Activated T-helper 2 cell treated with anti-CD3 and anti-CD28 coated beads, Interferon-gamma antibody, Interleukin-2, Interleukin-4, amounts not matched to agents 10 μg/mL and 5 μg/mL and 100 μg/mL, durations not matched to agents 14 hours and 24 hours and 36 hours (primary cell): ENCODE measurements around the gene SIN3A. TPM values are rescaled to one million over a fixed set of nuclear protein-coding genes. Genes with fewer than 3 reads are reported as not detected.
"Not testable (repeated sequence)": the region's sequence is repeated elsewhere in the genome, so short reads cannot be mapped to it uniquely, and the experiment has no call there.

Experiments
- DNase-seq: peaks from one replicate; pipeline ENCODE4 v3.0.0; 2021; ENCODE audit warnings: low spot score
- H3K27ac Mint-ChIP-seq: one replicate; pipeline ENCODE4 v1.8.0; 2021; ENCODE audit warnings: mixed read lengths
- H3K27me3 Mint-ChIP-seq: one replicate; pipeline ENCODE4 v1.8.0; 2021; ENCODE audit warnings: low read depth, mixed read lengths
- H3K36me3 Mint-ChIP-seq: one replicate; pipeline ENCODE4 v1.8.0; 2021; ENCODE audit warnings: low read depth, mixed read lengths
- H3K4me1 Mint-ChIP-seq: one replicate; pipeline ENCODE4 v1.8.0; 2021; ENCODE audit warnings: low read depth, mixed read lengths
- H3K4me3 Mint-ChIP-seq: one replicate; pipeline ENCODE4 v1.8.0; 2021; ENCODE audit warnings: low read depth, mild to moderate bottlenecking, moderate library complexity, mixed read lengths
- H3K9me3 Mint-ChIP-seq: one replicate; pipeline ENCODE4 v1.8.0; 2021; ENCODE audit warnings: mixed read lengths
- intact Hi-C: fragments of 100-400 bp; cut with micrococcal nuclease; formaldehyde crosslinking; loops from one replicate; pipeline ENCODE4 v1.15.1; 2023
- total RNA-seq: library from RNA; stranded (reverse); gene quantifications from 2 replicates; pipeline ENCODE4 v1.2.3, GENCODE V29; 2022

Gene SIN3A
- total RNA-seq: 88.4 and 94.6 TPM in 2 replicates

DNA sequence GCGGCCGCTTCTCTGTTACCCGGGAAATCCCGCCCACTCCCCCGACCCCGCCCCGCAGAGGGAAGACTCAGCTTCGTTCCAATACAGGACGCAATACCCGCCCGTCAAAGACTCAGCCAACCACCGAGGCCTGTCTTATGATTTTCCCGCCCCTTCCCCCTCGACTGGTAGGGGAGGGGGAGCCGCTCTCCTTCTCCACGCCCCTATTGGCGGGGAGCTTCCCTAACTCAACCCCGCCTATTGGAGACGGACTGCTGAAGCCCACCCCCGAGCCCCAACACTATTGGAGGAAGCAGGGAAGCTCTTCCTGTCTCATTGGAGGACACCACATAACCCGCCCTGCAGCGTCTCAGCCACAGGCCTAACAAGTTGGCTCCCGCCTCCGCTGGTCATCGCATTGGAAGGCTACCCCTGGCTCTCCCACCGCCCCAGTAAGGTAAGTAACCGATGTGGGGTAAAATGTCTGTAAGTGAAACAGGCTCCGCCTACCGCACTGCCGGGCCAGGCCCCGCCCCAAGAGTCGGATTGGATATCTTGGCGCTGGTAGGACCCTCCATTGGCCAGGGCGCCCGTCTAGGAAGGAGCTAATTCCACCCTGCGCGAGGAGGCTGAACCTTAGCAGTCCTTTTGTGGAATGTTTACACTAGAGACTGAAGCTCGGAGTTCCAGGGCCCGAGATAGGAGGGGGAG is at the start of gene SIN3A:
Gene SIN3A (minus strand): TSS at position 17 of the 690 bp plus-strand sequence. CDS start 21,315 bp downstream, outside the sequence.
- H3K4me3 Mint-ChIP-seq: peak within 1 kb of the TSS; percentile 97
- intact Hi-C loops: loop anchor here (1.0 to 10.0 kb wide), 10 partner anchors 35 to 987 kb away; partner anchors contain the start of genes ARID3B, IMP3, PPCDC and PTPN9
- H3K27ac Mint-ChIP-seq: peak within 1 kb of the TSS; percentile 100
- H3K4me1 Mint-ChIP-seq: peaks cover 36% of the 10 kb centered on the region
- H3K36me3 Mint-ChIP-seq: peaks cover 11% of the 10 kb centered on the region
- no peaks in the 10 kb centered on the region for H3K9me3 Mint-ChIP-seq
- peak; percentile 98 for DNase-seq
- no peaks in the 10 kb centered on the region for H3K27me3 Mint-ChIP-seq

DNA sequence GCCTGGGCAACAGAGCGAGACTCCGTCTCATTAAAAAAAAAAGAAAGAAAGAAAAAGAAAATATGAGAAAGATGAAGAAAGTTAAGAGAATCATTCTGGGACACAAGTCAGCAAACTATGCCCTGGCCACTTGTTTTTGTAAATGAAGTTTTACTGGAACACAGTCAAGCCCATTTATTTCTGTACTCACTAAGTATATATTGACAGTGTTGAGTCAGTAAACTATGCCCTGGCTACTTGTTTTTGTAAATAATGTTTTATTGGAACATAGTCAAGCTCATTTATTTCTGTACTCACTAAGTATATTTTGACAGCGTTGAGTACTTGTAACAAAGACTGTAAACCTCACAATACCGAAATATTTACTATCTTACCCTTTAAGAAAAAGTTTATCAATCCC is 42.2 kb upstream of the SIN3A start:
- peaks cover 26% of the 10 kb centered on the region for H3K36me3 Mint-ChIP-seq
- no peak for DNase-seq
- H3K4me3 Mint-ChIP-seq: no peak overlapping the region
- no peak overlapping the region for H3K27ac Mint-ChIP-seq
- no peaks in the 10 kb centered on the region for H3K9me3 Mint-ChIP-seq
- intact Hi-C loops: no loop called here
- no peaks in the 10 kb centered on the region for H3K4me1 Mint-ChIP-seq
- H3K27me3 Mint-ChIP-seq: no peaks in the 10 kb centered on the region

GRCh38 chr15:75483961-75484360 is 32.5 kb upstream of the SIN3A start:
- H3K27me3 Mint-ChIP-seq: no peaks in the 10 kb centered on the region
- H3K4me3 Mint-ChIP-seq: no peak overlapping the region
- peaks cover 4% of the 10 kb centered on the region for H3K4me1 Mint-ChIP-seq
- no peak for DNase-seq
- no peak overlapping the region for H3K27ac Mint-ChIP-seq
- H3K9me3 Mint-ChIP-seq: no peaks in the 10 kb centered on the region
- peaks cover 37% of the 10 kb centered on the region for H3K36me3 Mint-ChIP-seq
- intact Hi-C loops: no loop called here

- intact Hi-C loops, H3K27me3 Mint-ChIP-seq, H3K27ac Mint-ChIP-seq: not testable (repeated sequence)
These were observed 32.1 kb upstream of the SIN3A start for GRCh38 chr15:75483556-75483955.

DNA sequence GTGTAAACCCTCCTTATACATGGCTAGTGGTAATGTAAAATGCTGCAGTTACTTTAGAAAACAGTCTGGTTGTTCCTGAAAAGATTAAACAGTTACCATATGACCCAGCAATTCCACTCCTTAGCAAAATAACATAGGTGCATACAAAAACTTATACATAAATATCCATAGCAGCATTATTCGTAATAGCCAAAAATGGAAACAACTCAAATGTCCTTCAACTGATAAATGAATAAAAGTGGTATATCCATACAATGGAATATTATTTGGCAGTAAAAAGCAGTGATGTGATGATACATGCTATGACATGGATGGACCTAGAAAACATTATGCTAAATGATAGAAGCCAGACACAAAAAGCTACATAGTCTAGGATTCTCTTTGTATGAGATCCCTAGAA is 31.6 kb upstream of the SIN3A start:
- intact Hi-C loops: no loop called here
- DNase-seq: no peak
- H3K4me1 Mint-ChIP-seq: peaks cover 4% of the 10 kb centered on the region
- H3K36me3 Mint-ChIP-seq: peaks cover 38% of the 10 kb centered on the region
- no peak overlapping the region for H3K4me3 Mint-ChIP-seq
- no peaks in the 10 kb centered on the region for H3K27me3 Mint-ChIP-seq
- H3K27ac Mint-ChIP-seq: no peak overlapping the region
- no peaks in the 10 kb centered on the region for H3K9me3 Mint-ChIP-seq

More at GRCh38 chr15:75483556-75483955, 32.1 kb upstream of the SIN3A start:
- H3K36me3 Mint-ChIP-seq: peaks cover 38% of the 10 kb centered on the region
- H3K4me1 Mint-ChIP-seq, H3K9me3 Mint-ChIP-seq, DNase-seq, H3K4me3 Mint-ChIP-seq: not testable (repeated sequence)

GRCh38 chr15:75480463-75480862 is 29.0 kb upstream of the SIN3A start:
- peaks cover 40% of the 10 kb centered on the region for H3K36me3 Mint-ChIP-seq
- H3K4me3 Mint-ChIP-seq, H3K27ac Mint-ChIP-seq, H3K27me3 Mint-ChIP-seq, intact Hi-C loops, H3K9me3 Mint-ChIP-seq, DNase-seq, H3K4me1 Mint-ChIP-seq: not testable (repeated sequence)

- H3K27me3 Mint-ChIP-seq: no peaks in the 10 kb centered on the region
- no peak overlapping the region for H3K4me3 Mint-ChIP-seq
- H3K27ac Mint-ChIP-seq: no peak overlapping the region
- no peak for DNase-seq
- peaks cover 39% of the 10 kb centered on the region for H3K36me3 Mint-ChIP-seq
- H3K4me1 Mint-ChIP-seq: peaks cover 4% of the 10 kb centered on the region
- intact Hi-C loops: no loop called here
- H3K9me3 Mint-ChIP-seq: no peaks in the 10 kb centered on the region
These were observed 28.2 kb upstream of the SIN3A start for GRCh38 chr15:75479670-75480069.

GRCh38 chr15:75477094-75477493 is 25.6 kb upstream of the SIN3A start:
- H3K27ac Mint-ChIP-seq, H3K4me1 Mint-ChIP-seq, DNase-seq, H3K4me3 Mint-ChIP-seq, H3K9me3 Mint-ChIP-seq, intact Hi-C loops, H3K27me3 Mint-ChIP-seq: not testable (repeated sequence)
- H3K36me3 Mint-ChIP-seq: peaks cover 31% of the 10 kb centered on the region

GRCh38 chr15:75468913-75469598 is 17.6 kb upstream of the SIN3A start:
- H3K4me1 Mint-ChIP-seq: no peaks in the 10 kb centered on the region
- no peaks in the 10 kb centered on the region for H3K27me3 Mint-ChIP-seq
- peaks cover 57% of the 10 kb centered on the region for H3K36me3 Mint-ChIP-seq
- no peak overlapping the region for H3K27ac Mint-ChIP-seq
- H3K9me3 Mint-ChIP-seq: no peaks in the 10 kb centered on the region
- H3K4me3 Mint-ChIP-seq: no peak overlapping the region
- DNase-seq: no peak
- intact Hi-C loops: no loop called here

DNA sequence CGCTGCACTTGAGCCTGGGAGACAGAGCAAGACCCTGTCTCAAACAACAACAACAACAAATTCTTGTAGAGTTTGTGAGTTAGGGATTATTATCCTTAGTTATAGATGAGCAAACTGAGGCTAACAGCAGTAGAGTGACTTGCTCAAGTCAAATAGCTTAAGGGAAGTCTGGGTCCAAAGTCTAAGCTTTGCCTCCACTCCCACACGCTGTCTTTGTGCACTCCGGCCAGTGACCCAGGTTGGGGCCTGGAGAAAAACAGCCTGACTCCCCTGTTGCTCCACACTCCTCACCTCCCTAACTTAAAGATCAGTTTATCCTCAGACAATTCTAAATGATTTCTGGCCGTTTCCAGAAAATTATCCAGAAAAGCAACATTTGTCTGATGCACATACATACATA is 9.2 kb upstream of the SIN3A start:
- peaks cover 4% of the 10 kb centered on the region for H3K36me3 Mint-ChIP-seq

GRCh38 chr15:75459581-75459980 is 8.1 kb upstream of the SIN3A start:
- no peaks in the 10 kb centered on the region for H3K9me3 Mint-ChIP-seq
- DNase-seq: no peak
- H3K27me3 Mint-ChIP-seq: no peaks in the 10 kb centered on the region
- intact Hi-C loops: loop anchor here (10.0 kb wide), 3 partner anchors 385 to 995 kb away; partner anchors contain the start of genes PPCDC, UBE2Q2 and UBL7
- peaks cover 6% of the 10 kb centered on the region for H3K4me1 Mint-ChIP-seq
- H3K4me3 Mint-ChIP-seq: no peak overlapping the region
- H3K27ac Mint-ChIP-seq: no peak overlapping the region
- no peaks in the 10 kb centered on the region for H3K36me3 Mint-ChIP-seq

More for the DNA sequence above, 9.2 kb upstream of the SIN3A start:
- H3K27me3 Mint-ChIP-seq: no peaks in the 10 kb centered on the region
- H3K4me3 Mint-ChIP-seq: no peak overlapping the region
- intact Hi-C loops: no loop called here
- no peak for DNase-seq
- no peak overlapping the region for H3K27ac Mint-ChIP-seq
- H3K4me1 Mint-ChIP-seq: peaks cover 6% of the 10 kb centered on the region
- H3K9me3 Mint-ChIP-seq: no peaks in the 10 kb centered on the region

GRCh38 chr15:75456710-75457109 is 5.2 kb upstream of the SIN3A start:
- intact Hi-C loops: loop anchor here (10.0 kb wide), 3 partner anchors 388 to 992 kb away; partner anchors contain the start of genes PPCDC, UBE2Q2 and UBL7
- peak overlapping the region; percentile 84 for H3K4me3 Mint-ChIP-seq
- peaks cover 14% of the 10 kb centered on the region for H3K4me1 Mint-ChIP-seq
- no peaks in the 10 kb centered on the region for H3K27me3 Mint-ChIP-seq
- H3K36me3 Mint-ChIP-seq: no peaks in the 10 kb centered on the region
- peak overlapping the region; percentile 89 for H3K27ac Mint-ChIP-seq
- no peak for DNase-seq
- H3K9me3 Mint-ChIP-seq: no peaks in the 10 kb centered on the region

GRCh38 chr15:75455982-75456531 is 4.6 kb upstream of the SIN3A start:
- Mint-ChIP-seq H3K9me3 (no peaks in the 10 kb centered on the region), H3K4me1 (peaks cover 14% of the 10 kb centered on the region), H3K27me3 (no peaks in the 10 kb centered on the region), H3K4me3 (peak overlapping the region; percentile 84), H3K27ac (peak overlapping the region; percentile 89), H3K36me3 (no peaks in the 10 kb centered on the region)
- DNase-seq: peak; percentile 60
- intact Hi-C loops: loop anchor here (10.0 kb wide), 3 partner anchors 389 to 991 kb away; partner anchors contain the start of genes PPCDC, UBE2Q2 and UBL7
